ENCODE results near the gene FSTL5. TPM values are rescaled to one million over a fixed set of nuclear protein-coding genes. Genes with fewer than 3 reads are reported as not detected.

FSTL5 gene
- total RNA-seq, 4 donors from 2014 or later: 0.33 to 0.52 (median 0.40) TPM

GRCh38 chr4:161360982-161361381, 802.8 kb downstream of the FSTL5 start:
- no peaks in the 10 kb centered on the region for H3K27me3 ChIP-seq
- H3K4me1 ChIP-seq: no peaks in the 10 kb centered on the region
- 93% methylated on average over 4 of the region's 4 CpGs for WGBS
- no peak overlapping the region for H3K27ac ChIP-seq (replicated peaks in 1 of 4)
- no peak overlapping the region for H3K4me3 ChIP-seq
- TF ChIP-seq EP300 (IDR thresholded peaks at IDR 0.05) (no peak), POLR2A (IDR thresholded peaks at IDR 0.05; ENCODE audit: low read depth) (no peak), POLR2AphosphoS5 (IDR thresholded peaks at IDR 0.05) (no peak), CTCF (IDR thresholded peaks at IDR 0.05) (no peak)
- intact Hi-C loops (cut with DNase I): no loop called here
- DNase-seq (ENCODE audit: extremely low spot score): no peak
- no peaks in the 10 kb centered on the region for H3K36me3 ChIP-seq
- H3K9me3 ChIP-seq: no peaks in the 10 kb centered on the region

DNA sequence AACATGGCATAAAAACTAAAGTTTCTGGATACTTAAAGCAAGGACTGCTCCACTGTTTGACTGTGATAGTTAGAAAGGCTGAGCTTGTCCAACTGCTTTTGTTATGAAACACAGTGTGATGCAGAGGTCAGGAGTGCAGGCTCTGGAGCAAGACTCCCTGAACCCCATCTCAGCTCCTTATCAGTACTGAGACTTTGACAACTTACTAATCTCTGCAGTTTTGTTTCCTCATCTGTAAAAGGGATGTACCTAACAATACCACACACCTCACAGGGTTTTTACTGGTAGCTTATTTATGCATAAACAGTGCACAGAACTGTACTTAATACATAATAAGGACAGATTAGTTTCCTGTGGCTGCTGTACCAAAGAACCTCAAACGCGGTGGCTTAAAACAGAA, 804.3 kb downstream of the FSTL5 start:
- H3K9me3 ChIP-seq: no peaks in the 10 kb centered on the region
- no peaks in the 10 kb centered on the region for H3K4me1 ChIP-seq
- DNase-seq (ENCODE audit: extremely low spot score): no peak
- 100% methylated on average over 2 of the region's 2 CpGs for WGBS
- no peaks in the 10 kb centered on the region for H3K36me3 ChIP-seq
- H3K4me3 ChIP-seq: no peak overlapping the region
- no peak overlapping the region for H3K27ac ChIP-seq (replicated peaks in 1 of 4)
- TF ChIP-seq EP300 (IDR thresholded peaks at IDR 0.05): no peak
- TF ChIP-seq POLR2A (IDR thresholded peaks at IDR 0.05; ENCODE audit: low read depth): no peak
- TF ChIP-seq POLR2AphosphoS5 (IDR thresholded peaks at IDR 0.05): no peak
- intact Hi-C loops (cut with DNase I): no loop called here
- no peaks in the 10 kb centered on the region for H3K27me3 ChIP-seq

GRCh38 chr4:161356351-161356750, 807.4 kb downstream of the FSTL5 start:
- Histone ChIP-seq H3K36me3 (no peaks in the 10 kb centered on the region), H3K27ac (replicated peaks in 1 of 4) (no peak overlapping the region), H3K4me1 (no peaks in the 10 kb centered on the region), H3K9me3 (no peaks in the 10 kb centered on the region), H3K4me3 (no peak overlapping the region), H3K27me3 (no peaks in the 10 kb centered on the region)
- no peak for TF ChIP-seq CTCF (IDR thresholded peaks at IDR 0.05)
- no peak for TF ChIP-seq POLR2AphosphoS5 (IDR thresholded peaks at IDR 0.05)
- no peak for TF ChIP-seq EP300 (IDR thresholded peaks at IDR 0.05)
- TF ChIP-seq POLR2A (IDR thresholded peaks at IDR 0.05; ENCODE audit: low read depth): no peak
- intact Hi-C loops (cut with DNase I): no loop called here
- DNase-seq (ENCODE audit: extremely low spot score): no peak
- WGBS: 47% methylated on average over 3 of the region's 3 CpGs

DNA sequence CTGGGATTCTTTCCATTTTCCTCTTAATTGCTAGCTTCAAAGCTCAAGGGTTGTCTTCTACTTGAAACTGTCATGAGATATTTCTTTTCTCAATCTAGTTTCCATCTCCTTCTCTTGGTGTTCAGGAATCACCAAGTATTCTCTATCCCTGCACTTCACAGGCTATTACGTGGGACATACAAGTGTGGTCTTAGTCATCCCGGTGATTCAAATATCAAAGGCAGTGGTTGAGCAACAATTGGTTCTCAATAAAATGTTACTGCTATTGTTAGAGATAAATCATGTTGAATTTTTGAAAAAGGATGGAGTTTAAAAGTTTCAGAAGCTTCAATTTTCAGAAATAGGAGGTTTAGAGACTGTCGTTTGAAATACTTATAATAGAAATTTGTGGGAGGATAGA, 812.9 kb downstream of the FSTL5 start:
- no peak overlapping the region for H3K27ac ChIP-seq (replicated peaks in 1 of 4)
- intact Hi-C loops (cut with DNase I): no loop called here
- H3K36me3 ChIP-seq: no peaks in the 10 kb centered on the region
- DNase-seq (ENCODE audit: extremely low spot score): no peak
- H3K4me3 ChIP-seq: no peak overlapping the region
- TF ChIP-seq CTCF (IDR thresholded peaks at IDR 0.05): no peak
- TF ChIP-seq POLR2A (IDR thresholded peaks at IDR 0.05; ENCODE audit: low read depth): no peak
- TF ChIP-seq POLR2AphosphoS5 (IDR thresholded peaks at IDR 0.05): no peak
- TF ChIP-seq EP300 (IDR thresholded peaks at IDR 0.05): no peak
- WGBS: 77% methylated on average over 3 of the region's 3 CpGs
- peaks cover 0 to 10% (median 0%) of the 10 kb centered on the region in 4 donors for H3K9me3 ChIP-seq
- H3K27me3 ChIP-seq: no peaks in the 10 kb centered on the region
- no peaks in the 10 kb centered on the region for H3K4me1 ChIP-seq

- H3K27ac ChIP-seq (replicated peaks in 1 of 4): no peak overlapping the region
- 68% methylated on average over 1 of the region's 1 CpG for WGBS
- H3K4me1 ChIP-seq: no peaks in the 10 kb centered on the region
- TF ChIP-seq POLR2AphosphoS5 (IDR thresholded peaks at IDR 0.05) (no peak), CTCF (IDR thresholded peaks at IDR 0.05) (no peak), EP300 (IDR thresholded peaks at IDR 0.05) (no peak)
- intact Hi-C loops (cut with DNase I): no loop called here
- no peaks in the 10 kb centered on the region for H3K36me3 ChIP-seq
- H3K9me3 ChIP-seq: peaks cover 0 to 10% (median 0%) of the 10 kb centered on the region in 4 donors
- DNase-seq (ENCODE audit: extremely low spot score): no peak
- H3K27me3 ChIP-seq: no peaks in the 10 kb centered on the region
- H3K4me3 ChIP-seq: no peak overlapping the region
Observed at GRCh38 chr4:161345741-161346140, 818.1 kb downstream of the FSTL5 start.
